GM12873 (cell line): ENCODE data around the gene VPS52.

ENCODE experiments used
- CTCF ChIP-seq: IDR thresholded peaks from 2 replicates; pipeline ENCODE4 v1.5.1; 2012; ENCODE audit warnings: low read depth, mild to moderate bottlenecking, moderate library complexity, low read length, control low read depth; ENCODE audit not compliant: insufficient read depth; ENCODE audit errors: missing control alignments

Gene VPS52

GRCh38 chr6:33276581-33276863 is 4.8 kb upstream of the VPS52 start:
- TF ChIP-seq CTCF, result no peak

DNA sequence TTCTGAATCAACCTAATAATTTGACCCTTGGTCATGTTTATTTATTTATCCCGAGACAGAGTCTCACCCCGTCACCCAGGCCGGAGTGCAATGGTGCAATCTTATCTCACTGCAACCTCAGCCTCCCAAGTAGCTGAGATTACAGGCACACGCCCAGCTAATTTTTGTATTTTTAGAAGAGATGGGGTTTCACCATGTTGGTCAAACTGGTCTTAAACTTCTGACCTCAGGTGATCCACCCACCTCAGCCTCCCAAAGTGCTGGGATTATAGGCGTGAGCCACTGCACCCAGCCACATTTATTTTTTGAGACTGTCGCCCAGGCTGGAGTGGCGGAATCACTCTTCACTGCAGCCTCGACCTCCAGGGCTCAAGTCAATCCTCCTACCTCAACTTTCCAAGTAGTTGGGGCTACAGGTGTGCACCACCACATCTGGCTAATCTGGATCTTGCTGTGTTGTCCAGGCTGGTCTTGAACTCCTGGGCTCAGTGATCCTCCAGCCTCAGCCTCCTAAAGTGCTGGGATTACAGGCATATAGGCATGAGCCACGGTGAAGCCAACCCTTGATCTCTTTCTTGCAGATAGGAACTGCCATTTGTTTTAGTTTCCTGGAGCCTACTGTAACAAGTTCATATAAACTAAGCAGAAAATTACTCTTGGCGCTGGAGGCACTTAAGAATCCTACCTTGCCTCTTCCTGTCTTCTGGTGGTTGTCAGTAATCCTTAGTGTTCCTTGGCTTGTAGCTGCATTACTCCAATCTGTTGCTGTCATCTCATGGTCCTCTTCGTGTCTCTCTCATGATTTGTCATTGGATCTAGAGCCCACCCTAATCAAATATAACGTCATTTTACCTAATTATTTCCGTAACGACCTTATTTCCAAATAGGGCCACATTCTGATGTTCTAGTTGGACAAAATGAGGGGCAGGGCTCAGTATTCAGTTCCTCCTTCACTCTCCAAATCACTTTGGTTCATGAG is 2.5 kb upstream of the VPS52 start:
- TF ChIP-seq CTCF, result no peak

DNA sequence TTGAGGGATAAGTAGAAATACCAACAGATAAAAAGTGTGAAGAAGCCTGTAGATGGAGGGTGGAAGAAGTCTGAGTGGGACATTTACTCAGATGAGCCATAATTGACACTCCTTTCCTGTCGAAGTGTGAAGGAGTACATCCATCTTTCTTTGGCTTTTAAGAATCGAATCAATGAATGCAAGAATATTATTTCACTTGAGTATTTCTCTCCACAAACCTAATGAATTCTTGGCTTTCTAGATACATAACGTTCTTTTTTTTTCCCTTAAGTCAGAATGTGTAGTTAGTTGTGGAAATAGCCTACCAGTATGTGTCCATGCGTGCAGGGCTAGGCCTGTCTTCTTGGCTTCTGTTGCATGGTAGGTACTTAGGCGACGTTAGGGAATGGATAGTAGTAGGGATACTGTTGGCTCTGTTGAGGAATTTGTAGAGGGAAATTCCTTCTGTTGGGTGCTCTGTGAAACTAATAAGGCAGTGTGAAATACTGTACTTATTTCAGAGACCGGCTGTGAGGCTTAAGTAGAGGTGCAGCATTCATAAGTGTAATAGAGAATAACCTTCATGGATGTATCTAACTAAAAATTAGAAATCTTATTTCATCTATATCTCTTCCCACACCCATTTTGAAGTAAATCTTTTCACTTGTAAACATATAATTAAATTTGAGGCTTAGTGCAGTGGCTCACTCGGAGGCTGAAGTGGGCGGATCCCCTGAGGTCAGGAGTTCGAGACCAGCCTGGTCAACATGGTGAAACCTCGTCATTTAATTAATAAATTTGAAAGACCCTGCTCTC is 1.6 kb upstream of the VPS52 start:
- no peak for TF ChIP-seq CTCF

GRCh38 chr6:33272275-33273128 is 826 bp upstream of the VPS52 start:
- no peak for TF ChIP-seq CTCF

- TF ChIP-seq CTCF, result peak; percentile 32
These were observed 584 bp downstream of the VPS52 start for GRCh38 chr6:33271117-33271467.

DNA sequence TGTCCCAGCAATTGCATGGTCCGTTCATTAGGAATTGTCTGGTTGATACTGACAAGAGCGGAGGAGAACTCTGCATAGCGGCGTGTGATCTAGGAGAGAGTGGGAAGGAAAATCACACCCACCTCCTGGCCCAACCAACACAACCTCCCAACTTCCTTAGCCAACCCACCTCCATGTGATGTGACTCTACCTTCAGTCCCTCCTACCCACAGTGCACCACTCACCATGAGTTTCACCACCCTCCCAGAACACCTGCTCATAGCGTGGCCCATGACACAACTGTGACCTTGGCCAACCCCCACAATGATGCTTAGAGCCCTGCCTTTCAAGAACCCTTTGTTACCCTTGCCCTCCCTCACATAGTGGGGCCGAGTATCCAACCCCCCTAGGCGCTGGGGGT is 7.7 kb downstream of the VPS52 start:
- TF ChIP-seq CTCF, result no peak

DNA sequence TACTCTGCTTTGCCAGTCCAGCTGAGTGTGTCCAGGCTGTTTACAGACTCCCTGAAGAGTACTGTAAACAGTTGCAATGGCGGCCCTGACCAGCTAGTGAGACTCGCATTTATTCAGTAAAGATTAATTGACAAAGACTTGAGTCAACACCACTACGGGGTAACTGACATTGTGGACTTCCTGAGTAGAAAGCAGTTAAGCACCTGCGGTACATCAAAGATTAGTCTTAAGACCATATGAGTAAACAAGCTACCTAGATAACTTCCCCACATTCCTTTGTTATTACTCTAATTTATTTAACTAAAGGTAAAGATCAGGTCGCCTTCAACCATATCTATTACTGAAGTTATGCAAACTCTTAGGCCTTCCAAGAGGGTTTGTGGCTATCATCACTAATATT is 12.6 kb downstream of the VPS52 start:
- TF ChIP-seq CTCF, result no peak
